DND-41 (cell line): ENCODE results near the gene CCDC24.

ENCODE experiments used
- ATAC-seq: fragments of 200-7000 bp; cut with Tn5 transposase; 3 replicates; pipeline ENCODE4 v1.9.1; 2021; ENCODE audit warnings: low read depth; ENCODE audit not compliant: insufficient read depth
- DNase-seq: peaks from one replicate; pipeline ENCODE4 v3.0.0-alpha.2; 2020
- H2AFZ ChIP-seq: 2 replicates; pipeline ENCODE4 v1.6.0; 2012; ENCODE audit warnings: low read depth, low read length
- H3K27ac ChIP-seq: 2 replicates; pipeline ENCODE4 v1.5.1; 2012; ENCODE audit warnings: low read length, inconsistent platforms
- H3K27me3 ChIP-seq: fragments of 200-600 bp; sonication (generic); 2 replicates; pipeline ENCODE4 v1.6.0; 2012; ENCODE audit warnings: low read length, mild to moderate bottlenecking, inconsistent platforms; ENCODE audit not compliant: insufficient read depth, poor library complexity
- H3K36me3 ChIP-seq: 2 replicates; pipeline ENCODE4 v1.5.1; 2012; ENCODE audit warnings: low read length, inconsistent platforms; ENCODE audit not compliant: insufficient read depth
- H3K4me1 ChIP-seq: 2 replicates; pipeline ENCODE4 v1.5.1; 2012; ENCODE audit warnings: mild to moderate bottlenecking, low read length; ENCODE audit not compliant: insufficient read depth
- H3K4me2 ChIP-seq: 2 replicates; pipeline ENCODE4 v1.6.0; 2012; ENCODE audit warnings: mild to moderate bottlenecking, moderate library complexity, low read length, inconsistent platforms; ENCODE audit not compliant: insufficient read depth
- H3K4me3 ChIP-seq, 2 experiments: fragments of 200-600 bp in 1 of 2; shearing (Covaris generic) in 1 of 2; 2 replicates each; pipeline ENCODE4 v1.5.1; 2012 to 2016; ENCODE audit warnings: inconsistent platforms in 2 of 2, low read length in 2 of 2, mild to moderate bottlenecking in 2 of 2, low read depth in 1 of 2, moderate library complexity in 1 of 2
- H3K79me2 ChIP-seq: 2 replicates; pipeline ENCODE4 v1.6.0; 2012; ENCODE audit warnings: low read length, inconsistent platforms; ENCODE audit not compliant: insufficient read depth
- H3K9ac ChIP-seq: 2 replicates; pipeline ENCODE4 v1.6.0; 2012; ENCODE audit warnings: low read depth, mild to moderate bottlenecking, inconsistent platforms, low read length, moderate library complexity
- H3K9me3 ChIP-seq: 2 replicates; pipeline ENCODE4 v1.5.1; 2012; ENCODE audit warnings: low read length, moderate library complexity, mild to moderate bottlenecking, inconsistent platforms; ENCODE audit not compliant: insufficient read depth, severe bottlenecking
- H4K20me1 ChIP-seq: 2 replicates; pipeline ENCODE4 v1.6.0; 2012; ENCODE audit warnings: low read length; ENCODE audit not compliant: insufficient read depth
- CTCF ChIP-seq: IDR thresholded peaks from 2 replicates; pipeline ENCODE4 v1.5.1; 2012; ENCODE audit warnings: borderline replicate concordance, low read length, moderate library complexity, mild to moderate bottlenecking; ENCODE audit not compliant: poor library complexity, severe bottlenecking; ENCODE audit errors: extremely low read depth
- EZH2 ChIP-seq: IDR thresholded peaks from 3 replicates; pipeline ENCODE4 v1.6.1; 2012; ENCODE audit warnings: borderline replicate concordance, low read depth, mild to moderate bottlenecking, moderate library complexity, low read length, inconsistent platforms; ENCODE audit not compliant: severe bottlenecking

CCDC24 gene

GRCh38 chr1:44020464-44020863 lies 29.1 kb downstream of the CCDC24 start:
- Histone ChIP-seq H2AFZ (no peak overlapping the region), H3K4me2 (no peak overlapping the region), H3K9me3 (no peaks in the 10 kb centered on the region), H3K27ac (no peak overlapping the region), H3K79me2 (no peaks in the 10 kb centered on the region), H3K4me1 (no peaks in the 10 kb centered on the region), H3K9ac (no peak overlapping the region), H3K4me3 (no peak overlapping the region), H4K20me1 (0 out of 2 replicates have a peak, but pooled peaks cover 5% of the 10 kb centered on the region), H3K36me3 (no peaks in the 10 kb centered on the region), H3K27me3 (no peaks in the 10 kb centered on the region)
- DNase-seq, result no peak
- ATAC-seq, result no peak
- TF ChIP-seq CTCF (no peak), EZH2 (no peak)

DNA sequence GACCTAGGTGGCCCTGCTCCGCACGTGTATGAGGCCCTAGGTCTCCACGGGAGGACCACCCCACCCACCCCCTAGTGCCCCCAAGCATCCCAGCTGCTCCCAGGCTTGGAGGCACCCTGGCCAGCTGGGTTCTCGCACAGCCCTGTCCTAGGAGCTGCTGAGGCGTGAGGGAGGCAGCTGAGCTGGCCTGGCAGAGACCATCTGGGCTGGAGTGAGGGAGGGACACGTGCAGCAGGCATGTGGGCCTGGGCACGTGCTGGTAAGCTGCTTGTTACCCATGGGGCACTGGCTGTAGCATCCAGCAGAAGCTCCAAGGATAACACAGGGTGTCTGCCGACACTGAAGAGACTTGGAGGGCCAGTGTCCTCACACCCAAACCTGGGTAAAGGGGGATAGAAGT lies 29.8 kb downstream of the CCDC24 start:
- Histone ChIP-seq H3K36me3 (no peaks in the 10 kb centered on the region), H3K4me1 (no peaks in the 10 kb centered on the region), H3K9ac (no peak overlapping the region), H4K20me1 (0 out of 2 replicates have a peak, but pooled peaks cover 5% of the 10 kb centered on the region), H3K79me2 (no peaks in the 10 kb centered on the region), H3K27me3 (no peaks in the 10 kb centered on the region), H2AFZ (no peak overlapping the region), H3K9me3 (no peaks in the 10 kb centered on the region), H3K4me3 (no peak overlapping the region), H3K27ac (no peak overlapping the region), H3K4me2 (no peak overlapping the region)
- ATAC-seq (no peak), DNase-seq (no peak)
- no peak for TF ChIP-seq EZH2
- no peak for TF ChIP-seq CTCF

DNA sequence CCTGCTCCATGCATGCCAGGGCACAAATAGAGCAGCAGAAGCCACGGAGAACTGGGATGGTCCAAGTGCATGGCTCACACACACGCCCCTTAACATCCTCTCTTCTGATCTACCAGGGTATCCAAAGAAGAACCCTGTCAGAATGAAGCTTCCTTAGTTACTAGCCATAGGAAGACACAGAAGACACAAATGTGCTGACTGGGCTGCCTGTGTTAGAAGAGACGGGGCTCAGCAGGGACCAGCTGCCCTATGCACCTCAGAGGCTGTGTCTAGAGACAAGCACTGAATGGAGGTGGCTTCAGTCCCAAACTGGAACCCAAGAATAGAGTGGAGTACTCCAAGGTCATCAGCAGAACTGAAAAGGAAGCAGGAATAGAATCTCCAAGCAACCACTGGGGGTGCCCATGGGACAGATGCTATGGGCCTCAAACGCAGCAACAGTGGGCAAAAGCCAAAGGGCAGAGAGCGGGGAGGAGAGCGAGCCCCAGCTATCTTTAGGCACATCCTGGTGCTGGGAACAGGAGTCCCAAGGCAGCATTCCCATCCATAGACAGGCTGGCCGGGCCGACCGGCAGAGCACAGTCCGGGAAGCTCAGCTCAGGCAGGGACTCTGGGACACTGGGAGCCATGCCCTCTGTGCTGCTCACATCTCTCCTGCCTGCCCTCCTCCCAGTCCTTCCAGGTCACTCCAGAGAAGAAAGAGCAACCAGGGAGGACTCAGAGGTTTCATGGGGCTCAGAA lies 30.4 kb downstream of the CCDC24 start:
- H2AFZ ChIP-seq, result no peak overlapping the region
- ATAC-seq (no peak), DNase-seq (no peak)
- H3K27ac ChIP-seq, result no peak overlapping the region
- no peaks in the 10 kb centered on the region for H3K9me3 ChIP-seq
- TF ChIP-seq EZH2, result no peak
- TF ChIP-seq CTCF, result peak; percentile 21
- H3K79me2 ChIP-seq, result no peaks in the 10 kb centered on the region
- H3K36me3 ChIP-seq, result no peaks in the 10 kb centered on the region
- H4K20me1 ChIP-seq, result 0 out of 2 replicates have a peak, but pooled peaks cover 5% of the 10 kb centered on the region
- no peaks in the 10 kb centered on the region for H3K27me3 ChIP-seq
- no peak overlapping the region for H3K4me3 ChIP-seq
- H3K4me2 ChIP-seq, result no peak overlapping the region
- H3K9ac ChIP-seq, result no peak overlapping the region
- H3K4me1 ChIP-seq, result no peaks in the 10 kb centered on the region
